C1 segment of cervical spinal cord (tissue), 14 donors: ENCODE data around the gene PADI3.

ENCODE experiments used
- DNase-seq, 14 donors: peaks; one replicate each; lab custom pipeline; 2025; lab: John Stamatoyannopoulos, UW

PADI3 gene

GRCh38 chr1:17270891-17271765 is 22.2 kb downstream of the PADI3 start:
- DNase-seq, result no peak

DNA sequence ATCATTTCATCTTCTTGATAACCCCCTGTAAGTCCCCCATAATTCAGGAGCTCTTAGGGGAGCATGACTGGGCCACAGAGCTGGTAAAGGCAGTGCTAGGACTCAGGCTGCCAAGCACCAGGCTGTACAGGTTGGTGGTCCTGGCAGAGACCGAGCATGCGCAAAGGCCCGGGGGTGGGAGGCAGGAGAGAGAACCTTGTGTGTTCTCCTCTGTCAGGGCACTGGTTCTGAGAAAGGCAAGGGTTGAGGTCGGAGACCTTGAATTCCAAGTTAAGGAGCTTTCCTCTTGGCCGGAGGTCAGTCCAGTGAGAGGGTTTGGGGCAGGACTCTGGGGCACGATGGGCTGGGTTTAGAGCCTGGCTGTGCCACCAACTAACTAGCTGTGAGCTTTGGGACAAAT is 23.2 kb downstream of the PADI3 start:
- no peak for DNase-seq

DNA sequence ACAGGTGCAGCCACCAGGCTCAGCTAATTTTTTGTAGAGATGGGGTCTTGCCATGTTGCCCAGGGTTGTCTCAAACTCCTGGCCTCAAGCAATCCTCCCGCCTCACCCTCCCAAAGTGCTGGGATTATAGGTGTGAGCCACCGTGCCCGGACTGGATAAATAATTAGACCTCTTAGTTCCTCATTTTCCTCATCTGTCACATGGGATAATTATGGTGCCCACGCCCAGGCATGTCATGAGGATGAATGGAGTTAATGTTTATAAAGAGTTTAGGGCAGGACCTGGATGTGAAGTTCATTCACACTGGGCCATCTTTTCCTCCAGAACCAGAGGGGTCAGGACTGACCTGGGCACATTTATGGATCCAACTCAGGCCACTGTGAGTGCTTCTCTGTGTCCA is 23.7 kb downstream of the PADI3 start:
- DNase-seq, result no peak

DNA sequence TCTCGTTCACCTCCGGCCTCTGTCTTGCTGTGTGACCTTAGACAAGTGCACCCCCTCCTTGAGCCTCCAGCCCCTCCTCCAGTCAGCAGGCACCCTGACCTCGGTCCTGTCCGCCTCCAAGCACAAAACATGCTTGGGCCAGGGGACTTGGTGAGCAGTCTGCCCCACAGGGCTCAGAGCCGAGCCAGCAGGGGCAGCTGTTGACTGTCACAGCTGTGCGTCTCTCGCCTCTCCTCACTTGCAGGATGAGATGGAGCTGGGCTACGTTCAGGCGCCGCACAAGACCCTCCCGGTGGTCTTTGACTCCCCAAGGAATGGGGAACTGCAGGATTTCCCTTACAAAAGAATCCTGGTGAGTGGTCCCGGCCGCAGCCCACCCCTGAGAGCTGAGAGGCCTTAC is 24.2 kb downstream of the PADI3 start:
- DNase-seq, result no peak

DNA sequence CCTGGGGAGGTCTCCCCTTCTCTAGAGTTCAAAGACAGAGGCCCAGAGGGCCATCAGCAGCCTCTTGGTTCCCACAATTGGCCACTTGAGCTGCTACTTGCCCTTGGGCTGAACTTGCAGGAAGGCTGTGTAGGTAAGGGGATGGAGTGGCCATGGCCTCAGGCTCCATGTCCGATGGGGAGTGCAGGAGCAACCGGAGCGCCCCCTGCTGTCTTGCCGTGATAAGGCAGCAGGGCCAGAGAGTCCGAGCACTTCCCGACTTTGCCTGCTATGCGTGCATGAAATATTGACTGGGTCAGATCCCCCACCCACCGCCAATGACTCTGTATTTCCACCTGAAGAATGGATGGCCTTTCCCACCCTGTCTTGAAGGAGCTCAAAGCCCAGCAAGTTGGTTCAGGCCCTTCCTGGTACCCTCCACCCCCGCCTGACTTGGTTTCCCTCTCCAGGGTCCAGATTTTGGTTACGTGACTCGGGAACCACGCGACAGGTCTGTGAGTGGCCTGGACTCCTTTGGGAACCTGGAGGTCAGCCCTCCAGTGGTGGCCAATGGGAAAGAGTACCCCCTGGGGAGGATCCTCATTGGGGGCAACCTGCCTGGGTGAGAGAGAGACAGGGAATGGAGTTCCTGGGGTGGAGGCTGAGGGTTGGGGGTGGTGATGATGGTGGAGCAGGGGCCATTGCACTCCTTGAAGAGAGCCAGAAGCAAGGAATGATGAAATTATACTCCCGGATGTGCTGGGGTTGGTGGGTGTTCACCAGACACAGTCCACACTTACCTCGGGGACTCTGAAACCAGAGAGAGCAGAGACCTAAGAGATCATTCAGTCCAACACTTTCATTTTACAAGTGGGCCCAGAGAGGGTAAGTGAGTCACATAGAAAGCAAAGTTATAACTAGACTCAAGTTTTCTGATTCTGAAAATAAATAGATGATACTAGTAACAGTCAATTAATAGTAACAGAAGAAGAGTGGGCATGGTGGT is 25.6 kb downstream of the PADI3 start:
- DNase-seq, result peak in 2 of 14 donors; percentile 4 to 11

DNA sequence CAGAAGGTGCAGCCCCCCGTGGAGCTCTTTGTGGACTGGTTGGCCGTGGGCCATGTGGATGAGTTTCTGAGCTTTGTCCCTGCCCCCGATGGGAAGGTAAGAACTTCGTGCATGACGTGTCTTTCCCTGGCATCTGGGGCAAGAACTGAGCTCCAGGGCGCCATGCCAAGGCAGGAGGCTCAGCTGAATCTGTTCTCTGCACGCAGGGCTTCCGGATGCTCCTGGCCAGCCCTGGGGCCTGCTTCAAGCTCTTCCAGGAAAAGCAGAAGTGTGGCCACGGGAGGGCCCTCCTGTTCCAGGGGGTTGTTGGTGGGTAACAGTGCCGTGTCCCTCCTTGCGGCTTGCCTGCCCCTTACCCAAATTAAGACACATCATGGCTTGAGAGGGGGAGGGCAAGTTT is 27.7 kb downstream of the PADI3 start:
- DNase-seq, result peak in 1 of 14 donors; percentile 1

GRCh38 chr1:17277511-17278159 is 28.7 kb downstream of the PADI3 start:
- no peak for DNase-seq

GRCh38 chr1:17278996-17279830 is 30.3 kb downstream of the PADI3 start:
- no peak for DNase-seq

GRCh38 chr1:17280436-17280835 is 31.5 kb downstream of the PADI3 start:
- DNase-seq, result no peak

- DNase-seq, result no peak
Observed at GRCh38 chr1:17280894-17281293, 32.0 kb downstream of the PADI3 start.

DNA sequence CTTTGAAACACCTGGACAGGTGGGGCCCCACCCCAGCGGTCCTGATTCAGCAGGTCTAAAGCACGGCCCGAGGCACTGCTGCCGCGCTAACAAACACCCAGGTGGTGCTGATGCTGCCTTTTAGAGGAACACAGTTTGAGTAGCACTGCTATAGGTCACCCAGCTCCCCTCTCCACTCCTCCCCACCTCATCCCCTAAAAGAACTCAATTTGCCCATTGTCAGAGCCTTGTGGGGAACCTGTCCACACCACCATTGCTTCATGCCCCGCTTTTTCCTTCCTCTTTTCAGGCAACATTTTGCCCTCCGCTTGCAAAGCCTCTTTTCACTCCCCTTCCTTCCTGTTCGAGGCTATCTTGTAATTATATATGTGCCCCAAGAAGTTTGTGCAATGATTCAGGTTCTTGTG is 32.9 kb downstream of the PADI3 start:
- DNase-seq, result peak in 1 of 14 donors; percentile 5

DNA sequence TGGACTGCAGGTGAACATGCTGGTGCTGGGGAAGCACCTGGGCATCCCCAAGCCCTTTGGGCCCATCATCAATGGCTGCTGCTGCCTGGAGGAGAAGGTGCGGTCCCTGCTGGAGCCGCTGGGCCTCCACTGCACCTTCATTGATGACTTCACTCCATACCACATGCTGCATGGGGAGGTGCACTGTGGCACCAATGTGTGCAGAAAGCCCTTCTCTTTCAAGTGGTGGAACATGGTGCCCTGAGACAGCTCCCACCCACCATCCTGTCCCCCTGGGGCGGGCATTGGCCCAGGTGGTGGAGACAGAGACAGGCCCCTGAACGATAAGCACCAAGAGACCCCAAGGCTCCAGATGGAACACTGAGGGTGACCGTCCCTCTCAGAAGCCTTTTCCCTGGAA is 33.9 kb downstream of the PADI3 start:
- no peak for DNase-seq

DNA sequence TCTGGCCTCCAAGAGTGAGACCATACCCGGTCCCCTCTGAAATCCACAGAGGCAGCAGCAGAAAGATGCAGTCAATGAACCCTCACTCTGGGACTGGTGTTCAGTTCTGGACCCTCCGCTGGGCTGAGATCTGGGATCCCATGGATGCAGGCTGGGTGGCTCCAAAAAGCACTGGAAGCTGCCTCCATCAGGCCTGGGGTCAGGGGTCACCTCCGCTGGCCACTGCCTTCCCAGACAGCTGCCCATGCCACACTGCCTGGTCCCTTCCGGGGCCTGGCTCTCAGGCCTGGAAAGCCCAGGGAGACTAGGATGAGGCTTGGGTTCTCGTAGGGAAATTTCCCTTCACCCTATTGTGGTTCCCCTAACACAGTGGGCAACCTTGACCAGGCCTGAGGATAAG is 37.7 kb downstream of the PADI3 start:
- no peak for DNase-seq

- DNase-seq, result no peak
Observed at GRCh38 chr1:17287130-17287776, 38.4 kb downstream of the PADI3 start.

- no peak for DNase-seq
Observed at GRCh38 chr1:17289721-17290120, 40.8 kb downstream of the PADI3 start.

- no peak for DNase-seq
Observed at GRCh38 chr1:17290553-17290952, 41.7 kb downstream of the PADI3 start.

GRCh38 chr1:17292299-17293160 is 43.6 kb downstream of the PADI3 start:
- no peak for DNase-seq

GRCh38 chr1:17293681-17294425 is 45.0 kb downstream of the PADI3 start:
- DNase-seq, result no peak

DNA sequence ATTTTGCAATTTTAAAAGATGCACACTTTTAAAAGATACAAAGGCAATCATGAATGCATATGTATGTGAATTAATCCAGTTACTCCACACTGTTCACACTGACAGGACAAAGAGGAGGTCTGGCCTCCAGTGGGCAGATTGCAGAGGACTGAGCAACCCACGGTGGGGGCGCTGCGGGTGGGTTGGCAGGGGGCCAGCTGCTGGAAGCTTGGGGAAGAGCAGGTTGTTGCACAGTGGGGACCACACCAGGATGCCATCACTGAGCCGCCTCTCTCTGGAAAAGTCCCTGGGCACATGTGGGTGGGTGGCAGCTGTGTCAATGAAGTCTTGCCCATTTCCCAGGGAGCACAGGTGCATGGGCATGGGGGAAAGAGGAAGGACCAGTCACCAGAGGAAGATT is 46.4 kb downstream of the PADI3 start:
- DNase-seq, result no peak
